ENCODE measurements around the gene REXO2. TPM values are rescaled to one million over a fixed set of nuclear protein-coding genes. Genes with fewer than 3 reads are reported as not detected.

Gene REXO2
- total RNA-seq, 1 experiment from 2014 or later, result 118 TPM

DNA sequence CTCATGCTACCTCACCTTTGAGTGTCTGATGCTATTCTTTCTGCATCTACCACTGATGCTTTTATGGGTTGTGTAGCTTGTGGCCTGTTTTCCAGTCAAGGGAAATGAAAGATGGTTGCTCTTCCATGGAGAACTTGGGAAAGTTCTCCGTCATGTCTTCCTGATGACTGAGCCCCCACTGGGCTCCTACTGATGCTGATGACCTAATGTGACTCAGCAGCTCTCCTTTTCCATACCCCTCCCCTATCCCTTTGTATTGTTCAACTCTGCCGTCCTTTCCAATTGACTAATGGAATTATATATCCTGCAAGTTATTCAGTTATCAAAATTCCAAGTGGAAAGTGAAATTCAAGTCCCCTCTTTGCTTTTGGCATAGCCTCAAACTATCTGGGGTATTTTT, 44.7 kb downstream of the REXO2 start:
- DNase-seq (ENCODE audit: low read depth, low spot score), result no peak
- in situ Hi-C loops (cut with HindIII; ENCODE audit: low pct_unique_long_range_greater_than_20kb, low sequenced_read_pairs), result no loop called here

GRCh38 chr11:114496915-114497314, 57.6 kb downstream of the REXO2 start:
- peak; percentile 2 for DNase-seq (ENCODE audit: low read depth, low spot score)
- in situ Hi-C loops (cut with HindIII; ENCODE audit: low pct_unique_long_range_greater_than_20kb, low sequenced_read_pairs), result no loop called here

DNA sequence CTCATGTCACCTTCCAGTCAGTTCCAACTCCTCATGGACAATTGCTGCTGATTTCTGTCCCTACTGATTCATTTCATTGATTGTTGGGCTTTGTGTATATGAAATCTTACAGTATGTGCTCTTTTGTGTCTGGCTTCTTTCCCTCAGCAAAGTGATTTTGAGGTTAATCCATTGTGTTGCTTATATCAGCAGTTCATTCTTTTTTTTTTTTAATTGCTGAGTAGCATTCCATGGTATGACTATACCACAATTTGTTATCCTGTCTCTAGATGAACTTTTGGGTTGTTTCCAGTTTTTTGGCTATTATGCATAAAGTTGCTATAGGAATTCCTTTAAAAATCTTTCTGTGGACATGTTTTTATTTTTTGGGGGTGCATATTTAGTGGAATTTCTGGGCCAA, 60.5 kb downstream of the REXO2 start:
- in situ Hi-C loops (cut with HindIII; ENCODE audit: low pct_unique_long_range_greater_than_20kb, low sequenced_read_pairs), result no loop called here

More for the DNA sequence above, 60.5 kb downstream of the REXO2 start:
- no peak for DNase-seq (ENCODE audit: low read depth, low spot score)

Other genes with a start within 250 kb of the REXO2 start
- gene NNMT, start 143.1 kb upstream of the REXO2 start, total RNA-seq (2014; rRNA removed; shearing (Covaris generic)), result 56.4 and 57.7 TPM in 2 replicates
- gene C11orf71, start 39.0 kb upstream of the REXO2 start, total RNA-seq (2014; rRNA removed; shearing (Covaris generic)), result 7.9 and 8.7 TPM in 2 replicates
- gene RBM7, start 38.8 kb upstream of the REXO2 start, total RNA-seq (2014; rRNA removed; shearing (Covaris generic)), result 23.8 and 29.0 TPM in 2 replicates
- gene NXPE1, start 120.4 kb downstream of the REXO2 start, total RNA-seq (2014; rRNA removed; shearing (Covaris generic)), result not detected in 2 replicates
- gene NXPE4, start 156.3 kb downstream of the REXO2 start, total RNA-seq (2014; rRNA removed; shearing (Covaris generic)), result not detected in 2 replicates
- not detected in 2 replicates for gene NXPE2, start 239.1 kb downstream of the REXO2 start, total RNA-seq (2014; rRNA removed; shearing (Covaris generic))